Globus pallidus (tissue), 1 donor: ENCODE results near the gene PNPLA7.

Source experiments
- DNase-seq: peaks from one replicate; pipeline ENCODE4 v3.0.0-alpha.2; 2015; ENCODE audit warnings: low spot score

Gene PNPLA7

GRCh38 chr9:137494104-137494544, 56.1 kb downstream of the PNPLA7 start:
- DNase-seq: no peak

GRCh38 chr9:137493364-137494103, 56.7 kb downstream of the PNPLA7 start:
- DNase-seq: no peak

- DNase-seq: no peak
Measured at GRCh38 chr9:137492464-137493363, 57.5 kb downstream of the PNPLA7 start.

GRCh38 chr9:137491735-137492432, 58.3 kb downstream of the PNPLA7 start:
- no peak for DNase-seq

- DNase-seq: no peak
Measured at GRCh38 chr9:137490532-137491186, 59.5 kb downstream of the PNPLA7 start.

- no peak for DNase-seq
Measured at GRCh38 chr9:137488906-137489305, 61.3 kb downstream of the PNPLA7 start.

- no peak for DNase-seq
Measured at GRCh38 chr9:137488327-137488653, 61.9 kb downstream of the PNPLA7 start.

GRCh38 chr9:137487454-137488326, 62.5 kb downstream of the PNPLA7 start:
- DNase-seq: no peak

- no peak for DNase-seq
Measured at GRCh38 chr9:137486545-137487453, 63.4 kb downstream of the PNPLA7 start.

GRCh38 chr9:137486141-137486490, 64.1 kb downstream of the PNPLA7 start:
- DNase-seq: no peak

- no peak for DNase-seq
Measured at GRCh38 chr9:137485343-137486140, 64.7 kb downstream of the PNPLA7 start.

- DNase-seq: no peak
Measured at GRCh38 chr9:137484551-137485315, 65.5 kb downstream of the PNPLA7 start.

GRCh38 chr9:137482094-137482781, 68.0 kb downstream of the PNPLA7 start:
- DNase-seq: peak; percentile 35

GRCh38 chr9:137480686-137481683, 69.2 kb downstream of the PNPLA7 start:
- DNase-seq: no peak

- no peak for DNase-seq
Measured at GRCh38 chr9:137479892-137480685, 70.1 kb downstream of the PNPLA7 start.
